ENCODE data around the gene UBL4A.
A peak's percentile ranks its signal among the peaks of the same experiment; 100 is the strongest.

The UBL4A gene

DNA sequence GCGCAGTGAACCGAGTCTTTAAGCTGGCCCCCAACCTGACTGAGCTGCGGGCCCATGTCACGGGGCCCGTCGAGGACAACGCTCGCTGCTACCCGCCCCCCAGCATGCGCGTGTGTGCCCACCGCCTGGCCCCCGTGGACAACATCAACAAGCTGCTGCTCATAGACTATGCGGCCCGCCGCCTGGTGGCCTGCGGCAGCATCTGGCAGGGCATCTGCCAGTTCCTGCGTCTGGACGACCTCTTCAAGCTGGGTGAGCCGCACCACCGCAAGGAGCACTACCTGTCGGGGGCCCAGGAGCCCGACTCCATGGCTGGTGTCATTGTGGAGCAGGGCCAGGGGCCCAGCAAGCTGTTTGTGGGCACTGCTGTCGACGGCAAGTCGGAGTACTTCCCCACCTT, 26.1 kb downstream of the UBL4A start:
- no peak for DNase-seq (ENCODE audit: low spot score)

DNA sequence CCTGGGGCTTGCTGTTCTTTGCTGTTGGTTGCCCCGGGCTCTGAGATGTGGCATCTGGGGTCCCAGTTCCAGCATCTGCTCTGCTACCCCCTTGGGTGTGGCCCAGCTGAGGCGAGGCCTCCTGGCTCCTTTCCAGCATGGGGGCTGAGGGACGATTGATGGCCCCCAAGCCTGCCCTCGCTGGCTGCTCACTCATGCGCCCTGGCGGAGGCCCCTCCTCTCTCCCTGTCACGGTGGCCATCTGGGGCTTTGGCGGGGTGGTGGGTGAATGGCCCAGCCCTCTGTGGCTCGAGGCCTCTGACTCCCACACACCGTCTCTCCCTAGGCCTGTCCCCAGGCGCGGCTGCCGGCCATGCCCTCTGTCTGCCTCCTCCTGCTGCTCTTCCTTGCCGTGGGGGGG, 26.6 kb downstream of the UBL4A start:
- no peak for DNase-seq (ENCODE audit: low spot score)

DNA sequence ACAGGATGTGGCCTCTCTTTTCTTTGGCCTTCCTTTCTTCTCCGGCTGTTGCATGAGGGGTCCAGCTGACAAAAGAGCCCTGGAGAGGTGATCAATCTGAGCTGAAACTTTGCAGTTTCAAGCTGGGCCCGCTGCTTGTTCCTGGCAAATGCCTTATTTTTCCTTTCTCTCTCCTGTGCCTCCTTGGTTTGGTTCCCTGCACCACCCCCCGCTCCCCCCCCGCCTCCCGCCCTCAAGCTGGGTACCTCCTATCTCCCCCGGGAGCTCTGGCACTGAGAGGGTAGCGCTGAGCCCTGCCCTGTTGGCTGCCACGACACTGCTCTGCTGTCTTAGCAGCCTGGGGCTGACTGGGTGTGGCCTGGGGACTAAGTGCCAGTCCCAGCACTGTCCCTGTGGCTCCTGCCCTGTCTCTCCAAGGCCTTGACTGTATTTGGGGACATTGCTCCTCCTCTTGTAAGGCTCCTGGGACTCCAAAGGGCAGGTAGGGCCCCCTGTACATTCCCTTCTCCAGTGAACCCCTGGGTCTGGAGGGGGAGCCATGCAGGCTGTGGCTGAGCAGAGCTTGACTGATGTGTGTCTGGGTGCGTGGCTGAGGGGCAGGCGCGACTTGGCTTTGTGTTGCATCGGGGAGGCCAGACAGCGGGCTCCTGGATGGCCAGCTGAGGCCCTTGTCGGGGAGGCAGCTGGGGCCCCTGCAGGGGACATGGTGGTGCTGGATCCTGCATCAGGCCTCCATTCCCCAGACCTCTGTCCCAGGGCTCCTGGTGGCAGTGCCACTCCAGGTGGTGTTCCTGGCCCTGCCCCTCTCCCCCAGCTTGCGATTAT, 27.2 kb downstream of the UBL4A start:
- DNase-seq (ENCODE audit: low spot score), result no peak

DNA sequence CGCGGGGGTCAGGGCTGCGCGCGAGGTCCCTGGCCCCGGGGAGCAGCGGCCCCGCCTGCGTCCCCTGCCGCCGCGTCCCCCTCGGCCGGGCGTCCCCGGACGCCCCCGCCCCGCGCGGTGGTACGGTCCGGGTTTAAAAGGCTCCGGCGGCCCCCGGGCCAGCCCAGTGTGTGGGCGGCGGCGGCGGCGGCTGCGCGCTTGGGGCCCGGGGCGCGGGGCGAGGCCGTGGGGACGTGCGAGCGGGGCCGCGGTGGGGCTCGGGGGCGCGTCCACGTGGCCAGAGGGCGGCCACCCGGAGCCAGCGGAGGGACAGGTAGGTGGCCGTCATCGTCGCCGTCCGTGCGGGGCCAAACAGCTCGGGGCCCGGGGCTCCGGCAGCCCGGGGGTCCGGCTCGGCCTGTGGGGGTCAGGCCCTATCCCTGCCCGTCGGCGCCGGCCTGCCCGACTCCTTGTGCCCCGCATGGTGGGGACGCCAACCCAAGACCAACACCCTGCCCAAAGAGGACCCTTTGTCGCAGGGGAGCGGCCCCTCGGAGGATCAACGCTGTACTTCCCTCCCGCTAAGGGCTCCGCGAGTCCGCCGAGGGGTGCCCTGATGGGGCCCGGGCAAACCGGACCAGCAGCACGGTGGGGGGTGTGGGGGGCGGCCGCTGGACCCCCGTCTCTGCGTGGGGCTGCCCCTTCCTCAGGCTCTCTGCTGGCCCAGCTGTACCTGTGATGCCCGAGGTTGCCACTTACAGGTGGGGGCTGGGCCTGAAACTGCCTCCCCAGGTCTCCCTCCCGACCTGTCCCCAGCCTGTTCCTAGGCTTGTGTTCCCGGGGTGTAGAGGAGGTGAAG, 28.1 kb downstream of the UBL4A start, which contains the start of gene PLXNA3:
Gene PLXNA3 (plus strand): TSS at position 166 of the 838 bp plus-strand sequence. CDS start 1,903 bp downstream, outside the sequence.
- DNase-seq (ENCODE audit: low spot score), result no peak

DNA sequence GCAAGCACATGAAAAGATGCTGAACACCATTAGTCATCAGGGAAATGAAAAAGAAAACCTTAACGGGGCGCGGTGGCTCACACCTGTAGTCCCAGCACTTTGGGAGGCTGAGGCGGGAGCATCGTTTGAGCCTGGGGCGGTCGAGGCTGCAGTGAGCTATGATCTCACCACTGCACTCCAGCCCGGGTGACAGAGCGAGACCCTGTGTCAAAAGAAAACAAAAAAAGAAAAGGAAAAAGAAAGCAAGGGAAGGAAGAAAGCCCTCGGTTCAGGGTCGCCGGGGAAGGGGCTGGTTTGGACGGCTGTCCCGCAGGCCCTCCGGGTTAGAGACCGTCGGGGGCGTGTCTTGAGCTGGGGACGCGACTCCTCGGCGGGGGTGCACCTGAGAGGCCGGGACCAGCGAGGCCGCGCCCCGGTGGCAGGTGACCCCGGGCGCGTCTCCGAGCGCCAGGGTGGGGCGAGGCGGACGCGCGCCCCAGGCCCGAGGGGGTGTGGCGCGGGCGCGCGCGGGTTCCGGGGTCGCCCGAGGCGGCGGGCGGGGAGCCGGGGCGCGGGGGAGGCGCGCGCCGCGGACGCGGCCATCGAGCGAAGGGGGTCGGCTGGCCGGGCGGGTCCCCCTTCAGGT, 28.8 kb downstream of the UBL4A start:
- DNase-seq (ENCODE audit: low spot score), result peak; percentile 64

DNA sequence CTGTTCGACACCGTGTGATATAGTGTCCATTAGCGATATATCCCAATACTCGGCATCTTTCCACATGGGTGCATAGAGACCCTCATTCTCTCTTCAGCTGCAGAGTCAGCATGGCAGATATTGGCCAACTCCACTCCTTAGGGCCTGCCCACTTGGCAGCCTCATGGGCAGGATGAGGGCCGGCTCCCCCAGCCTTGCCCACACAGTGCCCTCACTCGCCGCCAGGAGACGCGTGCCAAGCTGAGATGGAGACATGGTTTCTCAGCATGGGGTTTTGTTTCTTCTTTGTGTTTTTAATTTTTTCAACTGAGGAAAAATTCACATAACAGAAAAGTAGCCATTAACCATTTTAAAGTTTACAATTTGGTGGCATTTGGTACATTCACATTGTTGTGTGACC, 33.6 kb downstream of the UBL4A start:
- no peak for DNase-seq (ENCODE audit: low spot score)

DNA sequence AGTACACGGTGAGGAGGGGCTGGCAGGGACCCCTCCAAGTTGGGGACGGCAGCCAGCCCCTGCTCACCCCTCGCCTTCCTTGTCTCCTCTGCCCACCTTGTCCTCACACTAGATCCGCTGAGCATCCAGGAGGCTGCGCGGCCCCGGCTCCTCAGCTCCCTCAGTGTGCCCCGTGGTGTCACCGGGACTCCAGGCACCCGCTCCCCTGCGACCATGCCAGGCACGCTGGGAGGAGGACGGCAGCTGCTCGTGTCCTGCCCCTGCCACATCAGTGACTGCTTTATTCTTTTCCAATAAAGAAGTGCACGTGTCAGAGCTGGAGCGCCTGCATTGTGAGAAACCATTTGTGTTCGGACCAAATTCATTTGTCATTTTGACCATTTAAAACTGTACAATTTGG, 36.1 kb downstream of the UBL4A start:
- no peak for DNase-seq (ENCODE audit: low spot score)

DNA sequence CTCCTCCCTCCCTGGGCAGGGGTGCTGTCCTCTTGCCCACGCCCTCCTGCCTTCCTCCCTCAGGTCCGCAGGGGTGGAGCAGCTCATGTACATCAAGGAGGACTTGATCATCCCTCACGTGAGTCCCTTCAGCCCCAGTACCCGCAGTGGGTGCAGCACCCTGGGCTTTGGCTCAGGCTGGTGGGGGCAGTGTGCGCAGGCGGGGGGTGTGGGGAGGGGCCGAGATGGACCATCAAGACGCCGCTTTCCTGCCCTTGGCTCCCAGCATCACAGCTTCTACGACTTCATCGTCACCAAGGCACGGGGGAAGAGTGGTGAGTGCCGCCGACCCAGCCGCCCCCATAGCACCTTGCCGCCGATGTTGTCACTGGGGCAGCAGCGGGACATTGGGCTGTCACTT, 36.8 kb downstream of the UBL4A start:
- no peak for DNase-seq (ENCODE audit: low spot score)

DNA sequence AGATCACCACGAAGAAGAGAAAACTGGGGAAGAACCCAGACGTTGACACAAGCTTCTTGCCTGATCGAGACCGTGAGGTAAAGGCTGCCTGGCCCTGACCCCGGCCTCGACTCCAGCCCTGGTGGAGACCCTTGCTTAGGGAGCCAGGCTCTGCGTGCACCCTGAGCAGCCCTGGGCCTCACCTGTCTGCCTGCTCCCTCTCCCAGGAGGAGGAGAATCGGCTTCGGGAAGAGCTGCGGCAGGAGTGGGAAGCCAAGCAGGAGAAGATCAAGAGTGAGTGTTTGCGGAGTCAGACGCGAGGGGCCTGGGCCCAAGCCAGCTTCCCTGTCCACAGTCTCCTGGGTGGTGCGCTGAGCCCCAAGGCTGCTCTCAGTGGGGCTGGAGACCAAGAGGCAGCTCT, 37.9 kb downstream of the UBL4A start:
- DNase-seq (ENCODE audit: low spot score), result no peak

DNA sequence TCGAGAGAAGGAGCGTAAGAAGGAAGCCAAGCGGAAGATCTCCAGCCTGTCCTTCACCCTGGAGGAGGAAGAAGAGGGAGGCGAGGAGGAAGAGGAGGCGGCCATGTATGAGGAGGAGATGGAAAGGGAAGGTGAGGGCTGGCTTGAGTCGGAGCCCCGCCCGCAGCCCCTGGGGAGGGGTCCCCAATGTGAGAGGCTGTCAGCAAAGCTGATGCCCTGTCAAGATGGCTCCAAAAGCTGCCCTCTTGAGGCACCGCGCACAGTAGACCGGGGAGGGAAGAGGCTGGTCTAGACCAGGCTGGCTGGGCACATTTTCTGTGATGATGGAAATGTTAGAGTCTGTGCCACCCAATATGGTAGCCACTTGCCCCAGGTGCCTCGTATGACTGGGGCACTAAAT, 40.0 kb downstream of the UBL4A start:
- DNase-seq (ENCODE audit: low spot score), result no peak

DNA sequence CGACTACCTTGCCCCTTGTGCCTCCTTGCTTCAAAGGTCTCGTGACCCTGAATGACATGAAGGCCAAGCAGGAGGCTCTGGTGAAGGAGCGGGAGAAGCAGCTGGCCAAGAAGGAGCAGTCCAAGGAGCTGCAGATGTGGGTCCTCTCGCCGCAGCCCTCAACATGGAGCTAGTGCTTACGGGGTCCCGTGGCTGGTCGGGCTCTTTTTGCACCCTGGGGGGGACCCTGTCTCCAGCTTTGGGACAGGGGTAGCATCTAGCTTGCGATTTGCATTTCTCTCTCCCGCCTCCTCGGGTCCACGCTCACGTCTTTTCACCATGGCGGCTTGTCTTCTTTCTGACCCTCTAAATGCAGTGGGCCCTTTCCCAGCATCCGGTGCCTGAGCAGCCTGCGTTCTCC, 40.6 kb downstream of the UBL4A start:
- DNase-seq (ENCODE audit: low spot score), result no peak

DNA sequence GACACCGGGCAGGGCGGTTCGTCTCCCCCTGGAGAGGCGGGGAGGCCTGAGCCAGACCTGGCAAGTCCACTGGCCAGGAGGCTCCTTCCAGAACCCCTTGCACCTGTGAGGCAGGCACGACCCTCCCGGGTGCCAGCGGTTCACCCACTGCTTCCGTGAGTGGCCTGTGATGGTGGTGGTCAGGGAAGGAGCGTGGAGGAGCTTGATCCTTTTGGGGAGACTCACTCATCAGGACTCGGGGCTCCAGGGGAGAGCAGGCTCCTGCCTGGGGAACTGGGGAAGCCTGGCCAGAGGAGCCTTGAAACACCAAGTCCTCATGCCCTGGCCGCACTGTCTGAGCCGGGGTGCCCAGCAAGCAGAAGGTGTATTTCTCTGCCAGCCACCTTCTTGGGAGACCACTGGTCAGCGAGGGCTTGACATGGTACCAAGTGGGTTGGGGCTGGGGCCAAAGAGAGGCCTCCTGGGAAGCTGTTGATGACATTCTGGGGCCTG, 41.6 kb downstream of the UBL4A start:
- no peak for DNase-seq (ENCODE audit: low spot score)

DNA sequence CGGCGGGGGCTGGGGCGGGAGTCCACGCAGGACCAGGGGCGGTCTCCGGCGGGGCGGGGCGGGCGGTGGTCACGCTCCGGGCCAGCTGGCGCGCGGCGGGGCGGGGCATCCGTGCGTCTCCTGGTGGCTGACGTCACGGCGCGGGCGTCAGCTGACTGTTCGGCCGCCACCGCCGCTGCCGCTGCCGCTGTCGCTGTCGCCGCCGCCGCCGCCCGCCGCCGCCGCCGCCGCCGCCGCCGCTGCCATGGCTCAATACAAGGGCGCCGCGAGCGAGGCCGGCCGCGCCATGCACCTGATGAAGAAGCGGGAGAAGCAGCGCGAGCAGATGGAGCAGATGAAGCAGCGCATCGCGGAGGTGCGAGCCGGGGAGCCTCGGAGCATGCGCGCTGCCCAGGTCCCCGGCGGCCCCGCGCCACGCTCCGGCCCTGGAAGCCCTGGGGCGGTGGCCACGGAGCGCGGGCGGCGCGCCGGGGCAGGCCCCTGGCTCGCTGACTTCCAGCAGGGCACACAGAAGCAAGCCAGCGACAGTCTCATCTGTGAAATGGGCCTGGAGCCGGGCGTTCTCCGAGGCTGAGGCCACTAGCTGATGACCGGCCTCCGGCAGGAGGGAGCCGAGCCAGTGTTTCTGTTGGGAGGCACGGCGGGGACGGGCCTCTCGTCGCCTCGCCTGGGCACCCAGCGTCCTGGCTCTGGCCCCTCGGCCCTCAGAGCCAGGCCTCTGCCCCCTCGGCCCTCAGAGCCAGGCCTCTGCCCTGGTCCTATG, 42.2 kb downstream of the UBL4A start, which contains the start of gene FAM50A:
Gene FAM50A (plus strand): TSS at position 150 of the 763 bp plus-strand sequence. CDS start 95 bp downstream, at position 245.
- DNase-seq (ENCODE audit: low spot score), result peak; percentile 79

DNA sequence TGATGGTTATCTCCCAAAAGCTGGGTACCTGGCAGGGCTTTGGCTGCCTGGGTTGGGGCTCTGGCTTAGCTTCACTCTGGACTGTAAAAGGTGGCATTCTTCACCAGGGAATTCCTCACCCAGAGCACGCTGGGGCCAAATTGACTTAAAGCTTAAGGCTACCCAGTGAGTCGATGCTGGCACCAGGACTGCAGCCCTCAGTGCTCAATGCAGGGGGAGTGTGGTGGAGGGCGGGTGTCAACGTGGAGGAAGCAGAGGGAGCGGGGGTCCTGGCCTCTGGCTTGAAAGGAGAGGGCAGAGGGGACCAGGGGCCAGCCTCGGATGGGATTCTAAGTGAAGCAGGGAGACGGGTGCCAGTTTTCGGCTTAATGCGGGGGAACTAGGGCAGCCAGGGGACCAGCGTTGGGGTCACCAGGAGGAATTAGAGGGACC, 42.9 kb downstream of the UBL4A start:
- no peak for DNase-seq (ENCODE audit: low spot score)

DNA sequence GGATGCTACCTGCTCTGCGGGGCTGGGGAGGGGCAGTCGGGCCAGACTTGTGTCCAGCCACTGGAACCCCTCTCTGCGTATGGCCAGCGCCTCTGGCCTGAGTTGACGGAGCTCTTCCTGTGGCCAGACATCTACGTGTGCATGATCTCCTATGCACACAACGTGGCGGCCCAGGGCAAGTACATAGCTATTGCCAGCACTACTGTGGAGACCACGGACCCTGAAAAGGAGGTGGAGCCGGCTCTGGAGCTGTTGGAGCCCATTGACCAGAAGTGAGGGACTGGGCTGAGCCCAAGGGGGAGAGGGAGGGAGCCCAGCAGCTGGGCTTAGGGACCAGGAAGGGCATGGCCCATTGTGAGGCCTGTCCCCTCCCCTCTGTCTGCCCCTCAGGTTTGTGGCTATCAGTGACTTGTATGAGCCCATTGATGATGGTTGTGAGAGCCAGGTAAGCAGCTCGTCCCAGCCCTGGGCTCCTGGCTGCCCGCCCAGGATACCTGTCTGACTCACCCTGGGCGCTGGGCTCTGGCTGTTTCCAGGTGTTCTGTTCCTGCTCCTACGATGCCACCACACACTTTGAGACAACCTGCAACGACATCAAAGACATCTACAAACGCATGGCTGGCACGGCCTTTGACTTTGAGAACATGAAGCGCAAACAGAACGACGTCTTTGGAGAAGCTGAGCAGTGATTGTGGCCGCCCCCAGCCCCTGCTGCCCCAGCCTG, 44.3 kb downstream of the UBL4A start:
- DNase-seq (ENCODE audit: low spot score), result no peak

DNA sequence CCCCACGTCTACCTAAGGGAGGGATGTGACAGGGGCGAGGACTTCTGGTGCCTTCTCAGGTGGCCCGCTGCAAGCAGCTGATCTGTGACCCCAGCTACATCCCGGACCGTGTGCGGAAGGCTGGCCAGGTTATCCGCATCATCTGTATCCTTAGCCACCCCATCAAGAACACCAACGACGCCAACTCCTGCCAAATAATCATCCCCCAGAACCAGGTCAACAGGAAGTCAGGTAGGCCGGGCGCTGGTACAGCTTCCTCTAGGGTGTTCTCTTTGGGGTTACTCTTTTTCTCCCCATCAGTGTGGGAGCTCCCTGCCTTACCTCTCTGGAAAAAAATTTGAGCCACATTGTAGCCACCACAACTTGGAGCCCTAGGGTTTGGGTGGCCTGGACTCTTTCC, 44.9 kb downstream of the UBL4A start:
- no peak for DNase-seq (ENCODE audit: low spot score)

DNA sequence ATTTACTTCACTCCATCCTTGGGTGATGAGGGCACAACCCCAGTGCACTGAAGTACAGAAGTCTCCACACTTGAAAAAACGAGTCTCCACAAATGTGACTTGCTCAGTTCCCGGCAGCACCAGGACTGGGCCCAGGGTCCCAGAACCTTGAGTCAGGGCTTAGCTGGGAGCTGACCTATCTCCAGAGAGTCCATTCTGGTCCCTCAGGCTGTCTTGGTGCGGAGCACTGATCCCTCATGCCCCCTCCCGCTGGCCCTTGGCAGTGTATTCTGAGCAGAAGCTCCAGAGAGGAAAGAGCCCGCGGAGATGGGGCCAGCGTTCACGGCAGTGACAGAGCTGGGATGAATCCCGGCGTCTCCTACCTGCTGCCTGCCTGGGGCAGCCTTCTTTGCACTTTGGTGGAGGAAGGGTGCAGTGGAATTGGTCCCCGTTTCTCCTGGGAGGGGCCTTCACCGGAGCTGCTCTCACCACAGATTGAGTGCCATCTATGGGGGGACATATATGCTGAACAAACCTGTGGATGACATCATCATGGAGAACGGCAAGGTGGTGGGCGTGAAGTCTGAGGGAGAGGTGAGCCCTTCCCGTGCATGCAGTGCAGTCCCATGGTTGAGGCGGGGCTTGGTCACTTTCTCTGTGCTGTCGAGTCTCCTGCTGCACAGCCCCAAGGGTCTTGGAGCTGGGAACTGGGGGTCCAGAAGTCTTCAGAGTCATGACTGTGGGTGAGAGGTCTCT, 45.6 kb downstream of the UBL4A start:
- no peak for DNase-seq (ENCODE audit: low spot score)

DNA sequence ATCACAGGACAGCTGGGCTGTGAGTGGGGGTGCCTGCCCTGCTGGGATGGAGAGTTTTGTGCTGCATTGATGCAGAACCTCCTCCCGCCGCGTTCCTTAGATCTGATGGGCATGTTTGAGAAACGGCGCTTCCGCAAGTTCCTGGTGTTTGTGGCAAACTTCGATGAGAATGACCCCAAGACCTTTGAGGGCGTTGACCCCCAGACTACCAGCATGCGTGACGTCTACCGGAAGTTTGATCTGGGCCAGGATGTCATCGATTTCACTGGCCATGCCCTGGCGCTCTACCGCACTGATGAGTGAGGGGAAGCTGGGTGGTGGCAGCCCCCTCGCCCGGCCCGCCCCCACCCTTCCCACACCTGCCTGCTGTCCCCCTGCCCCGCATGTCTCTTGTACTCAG, 46.6 kb downstream of the UBL4A start:
- no peak for DNase-seq (ENCODE audit: low spot score)

DNA sequence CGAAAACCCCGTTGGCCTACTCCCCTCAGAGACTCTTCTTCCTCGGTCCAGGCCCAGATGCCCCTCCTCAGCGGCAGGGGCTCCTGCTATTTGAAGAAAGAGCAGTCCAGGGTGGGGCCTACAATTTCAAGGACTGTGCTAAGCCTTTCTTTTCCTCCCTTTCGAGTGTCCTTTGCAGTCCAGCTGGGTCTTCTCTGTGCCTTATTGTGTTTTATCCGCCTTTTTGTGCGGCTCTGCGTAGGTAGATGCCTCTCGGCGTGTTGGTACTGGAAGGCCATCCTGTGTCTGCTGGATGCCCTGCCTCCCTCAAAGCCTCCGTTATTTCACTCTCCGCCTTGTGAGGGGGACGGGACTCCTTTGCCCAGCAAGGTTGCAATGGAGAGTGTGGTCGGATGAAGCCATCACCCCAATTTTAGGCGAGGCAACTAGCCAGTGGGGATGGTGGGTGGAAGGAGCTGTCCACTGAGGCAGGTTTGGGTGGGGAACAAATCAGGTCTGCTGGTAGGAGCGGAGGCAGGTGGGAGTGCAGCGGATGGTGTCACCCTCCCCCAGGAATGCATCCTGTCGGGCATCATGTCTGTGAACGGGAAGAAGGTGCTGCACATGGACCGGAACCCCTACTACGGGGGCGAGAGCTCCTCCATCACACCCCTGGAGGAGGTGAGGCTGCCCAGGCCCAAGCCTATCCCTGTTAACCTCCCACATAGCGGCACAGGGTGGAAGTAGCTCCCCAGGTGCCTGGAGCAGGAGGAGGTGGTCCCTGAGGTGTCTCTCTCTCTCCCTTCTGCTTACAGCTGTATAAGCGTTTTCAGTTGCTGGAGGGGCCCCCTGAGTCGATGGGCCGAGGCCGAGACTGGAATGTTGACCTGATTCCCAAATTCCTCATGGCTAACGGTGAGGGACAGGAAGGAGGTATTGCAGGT, 48.2 kb downstream of the UBL4A start:
- DNase-seq (ENCODE audit: low spot score), result no peak
